Measurements from ENCODE around the gene IQGAP3. TPM values are rescaled to one million over a fixed set of nuclear protein-coding genes. Genes with fewer than 3 reads are reported as not detected.
A peak's percentile ranks its signal among the peaks of the same experiment; 100 is the strongest.

IQGAP3 gene
- total RNA-seq, 2 experiments from 2014 or later, result not detected

- H3K4me3 ChIP-seq (ENCODE audit: low read length), result peak overlapping the region; percentile 29
- CTCF ChIA-PET, result interaction anchor here (0.6 to 2.9 kb wide), 5 partner anchors 27 to 202 kb away, joined by 3 to 15 read pairs (median 3); partner anchors contain the start of gene MEF2D
- no peak for TF ChIP-seq CTCF (IDR thresholded peaks at IDR 0.05)
- Mint-ChIP-seq H3K4me1 (ENCODE audit: low read depth) (peaks cover 33% of the 10 kb centered on the region), H3K36me3 (ENCODE audit: low read depth) (peaks cover 9% of the 10 kb centered on the region), H3K9me3 (no peaks in the 10 kb centered on the region), H3K27ac (peak overlapping the region; percentile 90), H3K27me3 (no peaks in the 10 kb centered on the region), H3K4me3 (peak overlapping the region; percentile 84)
- H3K27ac ChIP-seq (ENCODE audit: low read depth in 1 of 2, low read length in 2 of 2), result peak overlapping the region in 1 of 2 donors; percentile 0
- DNase-seq (peak in 8 of 14 experiments; percentile 13 to 55 (median 28)), ATAC-seq (ENCODE audit: poor library complexity) (peak; percentile 74)
- H3K27me3 ChIP-seq (ENCODE audit: control insufficient read depth in 1 of 2, insufficient read depth in 2 of 2, low read length in 2 of 2), result no peaks in the 10 kb centered on the region
- H3K4me1 ChIP-seq (ENCODE audit: insufficient read depth, low read length), result peaks cover 32% of the 10 kb centered on the region
- POLR2A ChIA-PET, result interaction anchor here (1.0 to 3.2 kb wide), 14 partner anchors 10 to 299 kb away, joined by 3 to 49 read pairs (median 4); partner anchors contain the start of genes IQGAP3, ISG20L2, MEF2D and METTL25B
- intact Hi-C loops (cut with DNase I, micrococcal nuclease), result loop anchor here (5.0 kb wide), 3 partner anchors 75 to 100 kb away; partner anchors contain the start of gene MEF2D (in 1 of the 2)
- no peaks in the 10 kb centered on the region for H3K36me3 ChIP-seq (ENCODE audit: insufficient read depth, low read length)
- no peaks in the 10 kb centered on the region for H3K9me3 ChIP-seq (ENCODE audit: control insufficient read depth in 1 of 2, insufficient read depth in 1 of 2, low read length in 2 of 2)
These were observed 9.5 kb upstream of the IQGAP3 start for GRCh38 chr1:156581661-156582387.

GRCh38 chr1:156579472-156579871 is 7.1 kb upstream of the IQGAP3 start, which contains the start of gene TTC24:
TTC24 (plus strand) TSS chr1:156579723; CDS start chr1:156581365, 1,642 bp downstream.
- Mint-ChIP-seq H3K9me3 (no peaks in the 10 kb centered on the region), H3K27me3 (no peaks in the 10 kb centered on the region), H3K4me3 (no peak within 1 kb of the TSS), H3K27ac (no peak within 1 kb of the TSS), H3K4me1 (ENCODE audit: low read depth) (peaks cover 33% of the 10 kb centered on the region), H3K36me3 (ENCODE audit: low read depth) (peaks cover 3% of the 10 kb centered on the region)
- no peaks in the 10 kb centered on the region for H3K27me3 ChIP-seq (ENCODE audit: control insufficient read depth in 1 of 2, insufficient read depth in 2 of 2, low read length in 2 of 2)
- ChIA-PET CTCF (interaction anchor here (1.6 kb wide), 1 partner anchor 29 kb away, joined by 3 read pairs; no protein-coding TSS in a partner anchor), POLR2A (interaction anchor here (0.8 kb wide), 1 partner anchor 78 kb away, joined by 3 read pairs; no protein-coding TSS in a partner anchor)
- DNase-seq (no peak), ATAC-seq (ENCODE audit: poor library complexity) (no peak)
- H3K4me3 ChIP-seq (ENCODE audit: low read length), result no peak within 1 kb of the TSS
- intact Hi-C loops (cut with DNase I, micrococcal nuclease), result no loop called here
- peaks cover 32% of the 10 kb centered on the region for H3K4me1 ChIP-seq (ENCODE audit: insufficient read depth, low read length)
- no peak within 1 kb of the TSS for H3K27ac ChIP-seq (ENCODE audit: low read depth in 1 of 2, low read length in 2 of 2)
- TF ChIP-seq CTCF (IDR thresholded peaks at IDR 0.05), result no peak
- no peaks in the 10 kb centered on the region for H3K9me3 ChIP-seq (ENCODE audit: control insufficient read depth in 1 of 2, insufficient read depth in 1 of 2, low read length in 2 of 2)
- H3K36me3 ChIP-seq (ENCODE audit: insufficient read depth, low read length), result no peaks in the 10 kb centered on the region

GRCh38 chr1:156578055-156578454 is 5.7 kb upstream of the IQGAP3 start:
- ChIA-PET POLR2A (no interaction called here), CTCF (no interaction called here)
- no peaks in the 10 kb centered on the region for H3K9me3 Mint-ChIP-seq
- no peaks in the 10 kb centered on the region for H3K9me3 ChIP-seq (ENCODE audit: control insufficient read depth in 1 of 2, insufficient read depth in 1 of 2, low read length in 2 of 2)
- peaks cover 2 to 3% of the 10 kb centered on the region in 2 experiments for H3K27me3 ChIP-seq (ENCODE audit: control insufficient read depth in 1 of 2, insufficient read depth in 2 of 2, low read length in 2 of 2)
- intact Hi-C loops (cut with DNase I, micrococcal nuclease), result no loop called here
- H3K4me1 ChIP-seq (ENCODE audit: insufficient read depth, low read length), result peaks cover 21% of the 10 kb centered on the region
- no peaks in the 10 kb centered on the region for H3K36me3 ChIP-seq (ENCODE audit: insufficient read depth, low read length)
- TF ChIP-seq CTCF (IDR thresholded peaks at IDR 0.05), result no peak
- no peak overlapping the region for H3K27ac Mint-ChIP-seq
- peaks cover 21% of the 10 kb centered on the region for H3K4me1 Mint-ChIP-seq (ENCODE audit: low read depth)
- H3K27me3 Mint-ChIP-seq, result peaks cover 12% of the 10 kb centered on the region
- no peak for DNase-seq
- H3K27ac ChIP-seq (ENCODE audit: low read depth in 1 of 2, low read length in 2 of 2), result no peak overlapping the region
- no peak overlapping the region for H3K4me3 Mint-ChIP-seq
- H3K4me3 ChIP-seq (ENCODE audit: low read length), result no peak overlapping the region
- no peaks in the 10 kb centered on the region for H3K36me3 Mint-ChIP-seq (ENCODE audit: low read depth)
- ATAC-seq (ENCODE audit: poor library complexity), result no peak

Measured in CD4-positive, alpha-beta T cell (primary cell).